ENCODE results near the gene CDX1. TPM values are rescaled to one million over a fixed set of nuclear protein-coding genes. Genes with fewer than 3 reads are reported as not detected.

Gene CDX1
- polyA plus RNA-seq, 1 experiment = 0.97 TPM

GRCh38 chr5:150138551-150139265 is 27.9 kb upstream of the CDX1 start:
- POLR2A ChIA-PET = no interaction called here
- CTCF ChIA-PET = interaction anchor here (0.7 to 3.4 kb wide), 10 partner anchors 8 to 75 kb away, joined by 3 to 24 read pairs (median 6); partner anchors contain the start of gene PDGFRB
- H3K4me3 ChIP-seq (ENCODE audit: low read depth, low read length) = 0 out of 2 replicates have a peak overlapping the region, but pooled peaks have one; percentile 6
- TF ChIP-seq CTCF (IDR thresholded peaks at IDR 0.05; ENCODE audit: insufficient read depth, low read depth, low read length) = no peak
- DNase-seq (ENCODE audit: low read depth) = peak; percentile 77
- H3K27me3 ChIP-seq (ENCODE audit: control insufficient read depth, insufficient read depth, low read length) = no peaks in the 10 kb centered on the region
- H3K36me3 ChIP-seq (ENCODE audit: control insufficient read depth, insufficient read depth, low read length) = peaks cover 33% of the 10 kb centered on the region

- Histone ChIP-seq H3K36me3 (ENCODE audit: control insufficient read depth, insufficient read depth, low read length) (peaks cover 29% of the 10 kb centered on the region), H3K27me3 (ENCODE audit: control insufficient read depth, insufficient read depth, low read length) (no peaks in the 10 kb centered on the region), H3K4me3 (ENCODE audit: low read depth, low read length) (no peak overlapping the region)
- DNase-seq (ENCODE audit: low read depth) = no peak
- POLR2A ChIA-PET = no interaction called here
- CTCF ChIA-PET = interaction anchor here (1.5 to 2.6 kb wide), 5 partner anchors 9 to 36 kb away, joined by 5 to 16 read pairs (median 8); partner anchors contain the start of gene PDGFRB
- no peak for TF ChIP-seq CTCF (IDR thresholded peaks at IDR 0.05; ENCODE audit: insufficient read depth, low read depth, low read length)
Measured at GRCh38 chr5:150139334-150139733, 27.2 kb upstream of the CDX1 start.

GRCh38 chr5:150140830-150141229 is 25.7 kb upstream of the CDX1 start:
- no peak overlapping the region for H3K4me3 ChIP-seq (ENCODE audit: low read depth, low read length)
- CTCF ChIA-PET = interaction anchor here (1.0 to 2.6 kb wide), 3 partner anchors 10 to 120 kb away, joined by 3 to 16 read pairs (median 9); partner anchors contain the start of gene PDGFRB
- POLR2A ChIA-PET = interaction anchor here (1.4 kb wide), 1 partner anchor 15 kb away, joined by 5 read pairs; the partner anchor contains the start of gene PDGFRB
- TF ChIP-seq CTCF (IDR thresholded peaks at IDR 0.05; ENCODE audit: insufficient read depth, low read depth, low read length) = no peak
- no peaks in the 10 kb centered on the region for H3K27me3 ChIP-seq (ENCODE audit: control insufficient read depth, insufficient read depth, low read length)
- DNase-seq (ENCODE audit: low read depth) = peak; percentile 76
- H3K36me3 ChIP-seq (ENCODE audit: control insufficient read depth, insufficient read depth, low read length) = peaks cover 18% of the 10 kb centered on the region

DNA sequence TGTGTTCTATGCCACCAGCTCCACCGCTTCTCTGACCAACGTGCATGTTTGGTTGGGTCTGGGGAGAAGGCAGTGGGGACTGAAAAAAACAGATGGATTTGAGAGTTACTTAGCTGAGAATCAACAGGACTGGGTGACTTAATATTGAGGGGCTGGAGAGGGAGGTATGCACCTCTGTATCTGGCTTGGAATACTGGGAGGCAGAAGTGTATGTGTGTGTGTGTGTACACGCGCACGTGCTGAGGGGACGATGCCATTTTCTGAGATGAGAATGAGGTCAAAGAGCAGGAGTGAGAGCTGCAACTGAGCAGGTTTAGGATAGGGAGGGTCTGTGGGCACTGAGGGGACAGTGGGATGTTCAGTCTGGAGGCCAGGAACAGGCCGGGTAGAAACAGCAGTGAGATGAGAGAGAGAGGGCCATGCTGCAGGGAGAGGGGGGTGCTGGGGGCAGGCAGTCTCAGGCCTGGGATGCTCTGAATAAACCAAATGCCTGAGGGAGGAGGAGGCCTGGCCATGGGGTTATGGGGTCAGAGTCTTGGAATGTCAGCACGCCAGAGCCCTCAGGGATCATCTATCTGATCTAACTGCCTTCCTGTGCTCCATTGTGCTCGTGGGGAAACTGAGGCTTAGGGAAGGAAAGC is 24.9 kb upstream of the CDX1 start:
- ChIA-PET CTCF (interaction anchor here (0.8 to 2.6 kb wide), 2 partner anchors 11 to 161 kb away, joined by 3 to 16 read pairs; partner anchors contain the start of gene ARSI), POLR2A (no interaction called here)
- TF ChIP-seq CTCF (IDR thresholded peaks at IDR 0.05; ENCODE audit: insufficient read depth, low read depth, low read length) = no peak
- Histone ChIP-seq H3K27me3 (ENCODE audit: control insufficient read depth, insufficient read depth, low read length) (no peaks in the 10 kb centered on the region), H3K36me3 (ENCODE audit: control insufficient read depth, insufficient read depth, low read length) (peaks cover 10% of the 10 kb centered on the region), H3K4me3 (ENCODE audit: low read depth, low read length) (no peak overlapping the region)
- no peak for DNase-seq (ENCODE audit: low read depth)
